K562 (cell line): ENCODE results near the gene XPO1. TPM values are rescaled to one million over a fixed set of nuclear protein-coding genes. Genes with fewer than 3 reads are reported as not detected.

Experiments
- BCL6 ChIP-seq: fragments of 250-450 bp; sonication (Bioruptor Pico); IDR thresholded peaks from 2 replicates; pipeline ENCODE4 v1.4.0; 2020
- CBX1 ChIP-seq: sonication (generic); IDR thresholded peaks from 2 replicates; pipeline ENCODE4 v1.6.1; 2016; ENCODE audit warnings: antibody characterized with exemption, low read depth, mild to moderate bottlenecking
- CREB1 ChIP-seq, 2 experiments: sonication (generic) in 1 of 2; formaldehyde crosslinking in 1 of 2; IDR thresholded peaks; 2 replicates each; pipeline versions ENCODE4 v1.6.1 to v1.8.0; 2012 to 2022; ENCODE audit warnings: inconsistent platforms in 1 of 2, mild to moderate bottlenecking in 1 of 2, missing genetic modification reagents in 1 of 2, moderate library complexity in 1 of 2
- JUND ChIP-seq, 2 experiments: IDR thresholded peaks; 2 replicates in 1 of 2; 3 replicates in 1 of 2; pipeline ENCODE4 v1.6.1; 2011; ENCODE audit warnings: borderline replicate concordance in 2 of 2, low read depth in 2 of 2, low read length in 2 of 2, improper control_type of control experiment in 1 of 2, missing biosample characterization in 1 of 2, missing genetic modification characterization in 1 of 2, missing genetic modification reagents in 1 of 2
- LARP7 ChIP-seq: fragments of 450-650 bp; IDR thresholded peaks from 2 replicates; pipeline ENCODE4 v1.6.1; 2016
- MYC ChIP-seq, 2 experiments: fragments of 250-450 bp in 1 of 2; sonication (Bioruptor Pico) in 1 of 2; IDR thresholded peaks; 2 replicates each; pipeline versions ENCODE4 v1.5.1 to v1.6.1; 2012 to 2021; ENCODE audit warnings: low read depth in 2 of 2, borderline replicate concordance in 1 of 2, improper control_type of control experiment in 1 of 2, low read length in 1 of 2, mild to moderate bottlenecking in 1 of 2, moderate library complexity in 1 of 2
- RBM17 ChIP-seq: fragments of 200-400 bp; formaldehyde crosslinking; IDR thresholded peaks from 2 replicates; pipeline ENCODE4 v1.6.1; 2017; ENCODE audit warnings: low read depth, mild to moderate bottlenecking, low read length, borderline replicate concordance
- RFX5 ChIP-seq: IDR thresholded peaks from 2 replicates; pipeline ENCODE4 v1.6.1; 2011; ENCODE audit warnings: low read depth, mild to moderate bottlenecking, improper control_type of control experiment, low read length
- RNF2 ChIP-seq: sonication (generic); IDR thresholded peaks from 2 replicates; pipeline ENCODE4 v1.6.1; 2016
- SRSF3 ChIP-seq: fragments of 200-400 bp; formaldehyde crosslinking; IDR thresholded peaks from 2 replicates; pipeline ENCODE4 v1.6.1; 2016; ENCODE audit warnings: mild to moderate bottlenecking, low read length, moderate library complexity; ENCODE audit not compliant: insufficient read depth
- YY1 ChIP-seq, 3 experiments: IDR thresholded peaks; 2 replicates each; pipeline ENCODE4 v1.6.1; 2011; ENCODE audit warnings: low read length in 2 of 3, mild to moderate bottlenecking in 2 of 3, moderate library complexity in 2 of 3, borderline replicate concordance in 1 of 3, control low read depth in 1 of 3, low read depth in 1 of 3; ENCODE audit not compliant: insufficient read depth in 3 of 3, insufficient replicate concordance in 2 of 3, control insufficient read depth in 1 of 3, insufficient read length in 1 of 3; ENCODE audit errors: extremely low read depth in 1 of 3
- ZNF121 ChIP-seq: sonication (generic); formaldehyde crosslinking; conservative IDR thresholded peaks from 2 replicates; pipeline ENCODE4 v1.8.0; 2022; ENCODE audit warnings: missing genetic modification reagents
- ZNF239 ChIP-seq: fragments of 250-450 bp; sonication (Bioruptor Pico); IDR thresholded peaks from 2 replicates; pipeline ENCODE4 v1.4.0; 2020; ENCODE audit warnings: mild to moderate bottlenecking
- ZNF347 ChIP-seq: fragments of 450-650 bp; formaldehyde crosslinking; IDR thresholded peaks from 2 replicates; pipeline ENCODE4 v1.4.0; 2020; ENCODE audit warnings: low read depth, mild to moderate bottlenecking, moderate library complexity
- ZNF551 ChIP-seq: fragments of 250-450 bp; sonication (Bioruptor Pico); IDR thresholded peaks from 2 replicates; pipeline ENCODE4 v1.5.0; 2021; ENCODE audit warnings: mild to moderate bottlenecking, moderate library complexity
- polyA plus RNA-seq, 8 experiments: library from polyadenylated mRNA; depleted of rRNA in 4 of 8; stranded (reverse) in 5 of 8; unstranded in 3 of 8; fragments of >200 nt; fragmentation: Nextera tagmentation in 2 of 8; fragmentation: Illumina TruSeq in 1 of 8; extraction: Ambion mirVana in 2 of 8; extraction: Trizol in 1 of 8; gene quantifications; 2 replicates each; pipeline versions ENCODE4 v1.2.1 to v1.2.3, GENCODE V29; 2011 to 2014; ENCODE audit warnings: inconsistent platforms in 1 of 8, missing spikeins in 1 of 8
- total RNA-seq, 7 experiments: library from RNA; depleted of rRNA in 6 of 7; stranded (reverse); fragments of >200 nt in 6 of 7; fragmentation: Illumina TruSeq in 2 of 7; extraction: Trizol in 2 of 7; gene quantifications; 2 replicates each; pipeline versions ENCODE4 v1.2.1 to v1.2.3, GENCODE V29; 2011 to 2021; ENCODE audit warnings: low replicate concordance in 1 of 7
- TF ChIP-seq, protein P1 (sequence below): sonication (generic); formaldehyde crosslinking; IDR thresholded peaks from 2 replicates; pipeline ENCODE4 v1.8.1; 2023; ENCODE audit warnings: mild to moderate bottlenecking, missing genetic modification reagents
- TF ChIP-seq, protein P2 (sequence below): fragments of 200-800 bp; sonication (Bioruptor generic); IDR thresholded peaks from 2 replicates; pipeline ENCODE4 v1.6.1; 2017; ENCODE audit warnings: missing genetic modification characterization, missing compliant biosample characterization
- TF ChIP-seq, protein P3 (sequence below): fragments of 250-450 bp; sonication (Bioruptor Pico); IDR thresholded peaks from 2 replicates; pipeline ENCODE4 v1.8.0; 2022; ENCODE audit warnings: inconsistent platforms
- TF ChIP-seq, protein P4 (sequence below): fragments of 250-450 bp; sonication (Bioruptor Pico); IDR thresholded peaks from 2 replicates; pipeline ENCODE4 v1.9.0; 2021; ENCODE audit warnings: mild to moderate bottlenecking

Gene XPO1
- total and polyA plus RNA-seq, 9 of the 15 experiments (the other 6 are each of a cell fraction or from before 2014, with no cell fraction given): 86.2 to 307 (median 216) TPM

DNA sequence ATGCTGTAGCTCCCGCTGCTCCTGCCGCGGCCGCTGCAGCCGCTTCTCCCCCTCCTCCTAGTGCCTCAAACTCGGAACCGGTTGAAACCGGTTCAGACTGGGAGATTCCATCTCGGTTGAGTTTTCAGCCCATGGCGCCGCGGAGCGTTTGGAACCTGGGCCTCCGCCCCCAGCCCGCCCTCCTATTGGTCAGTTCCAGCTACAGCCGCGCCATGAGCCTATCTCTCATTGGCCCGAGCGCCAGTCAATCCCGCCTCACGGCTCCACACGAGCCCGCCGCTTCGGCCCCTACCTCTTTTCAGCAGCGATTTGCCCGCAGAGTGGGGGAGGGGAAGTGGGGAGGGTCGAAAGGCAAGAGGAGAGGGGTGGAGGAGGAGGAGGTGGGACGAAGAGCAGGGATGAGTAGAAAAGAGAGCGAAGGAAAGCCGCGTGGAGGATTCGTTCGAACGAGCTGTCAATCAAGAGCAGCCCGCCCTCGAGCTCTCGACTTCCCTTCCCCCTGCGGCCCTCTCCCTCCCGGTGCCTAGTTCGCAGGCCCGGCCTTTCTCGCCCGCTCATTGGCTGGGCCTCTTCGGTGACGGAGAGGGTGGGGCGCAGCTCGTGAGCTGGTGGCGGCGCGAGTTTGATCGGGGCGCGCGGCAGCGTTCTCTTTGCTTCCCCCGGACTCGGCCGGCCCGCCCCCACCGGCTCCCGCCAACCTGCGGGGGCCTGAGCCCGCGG is at the start of gene XPO1 (continued):
- TF ChIP-seq ZNF121 (no peak), ZNF347 (no peak), CREB1 (IDR thresholded peaks at IDR 0.05) (peak; percentile 64; the same call in 1 of the 2 replicates), CREB1 (CRISPR knock-in tag; IDR thresholded peaks at IDR 0.05) (peak; percentile 63), JUND (IDR thresholded peaks at IDR 0.05; ENCODE audit: borderline replicate concordance, low read depth, low read length) (peak; percentile 23), JUND (tag; IDR thresholded peaks at IDR 0.05; ENCODE audit: borderline replicate concordance, low read depth, low read length) (peak; percentile 30; the same call in 1 of the 3 replicates), SRSF3 (no peak), RNF2 (peak; percentile 74), CBX1 (0 out of 2 replicates have a peak, but pooled peaks have one; percentile 13), ZNF551 (CRISPR knock-in tag) (no peak), LARP7 (no peak), RFX5 (no peak), YY1 (IDR thresholded peaks at IDR 0.05; ENCODE audit: borderline replicate concordance in 1 of 3, control insufficient read depth in 1 of 3, extremely low read depth in 1 of 3, insufficient read depth in 3 of 3, insufficient read length in 1 of 3, insufficient replicate concordance in 2 of 3, low read depth in 1 of 3, low read length in 2 of 3) (peak in 2 of 3 experiments; percentile 85 to 89), ZNF239 (CRISPR knock-in tag) (no peak), MYC (IDR thresholded peaks at IDR 0.05; ENCODE audit: low read depth, low read length) (peak; percentile 73), MYC (CRISPR knock-in tag; IDR thresholded peaks at IDR 0.05; ENCODE audit: borderline replicate concordance, low read depth) (no peak), BCL6 (CRISPR knock-in tag) (no peak), RBM17 (no peak)
- TF ChIP-seq, protein P1, sequence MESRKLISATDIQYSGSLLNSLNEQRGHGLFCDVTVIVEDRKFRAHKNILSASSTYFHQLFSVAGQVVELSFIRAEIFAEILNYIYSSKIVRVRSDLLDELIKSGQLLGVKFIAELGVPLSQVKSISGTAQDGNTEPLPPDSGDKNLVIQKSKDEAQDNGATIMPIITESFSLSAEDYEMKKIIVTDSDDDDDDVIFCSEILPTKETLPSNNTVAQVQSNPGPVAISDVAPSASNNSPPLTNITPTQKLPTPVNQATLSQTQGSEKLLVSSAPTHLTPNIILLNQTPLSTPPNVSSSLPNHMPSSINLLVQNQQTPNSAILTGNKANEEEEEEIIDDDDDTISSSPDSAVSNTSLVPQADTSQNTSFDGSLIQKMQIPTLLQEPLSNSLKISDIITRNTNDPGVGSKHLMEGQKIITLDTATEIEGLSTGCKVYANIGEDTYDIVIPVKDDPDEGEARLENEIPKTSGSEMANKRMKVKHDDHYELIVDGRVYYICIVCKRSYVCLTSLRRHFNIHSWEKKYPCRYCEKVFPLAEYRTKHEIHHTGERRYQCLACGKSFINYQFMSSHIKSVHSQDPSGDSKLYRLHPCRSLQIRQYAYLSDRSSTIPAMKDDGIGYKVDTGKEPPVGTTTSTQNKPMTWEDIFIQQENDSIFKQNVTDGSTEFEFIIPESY: no peak
- TF ChIP-seq, protein P2, sequence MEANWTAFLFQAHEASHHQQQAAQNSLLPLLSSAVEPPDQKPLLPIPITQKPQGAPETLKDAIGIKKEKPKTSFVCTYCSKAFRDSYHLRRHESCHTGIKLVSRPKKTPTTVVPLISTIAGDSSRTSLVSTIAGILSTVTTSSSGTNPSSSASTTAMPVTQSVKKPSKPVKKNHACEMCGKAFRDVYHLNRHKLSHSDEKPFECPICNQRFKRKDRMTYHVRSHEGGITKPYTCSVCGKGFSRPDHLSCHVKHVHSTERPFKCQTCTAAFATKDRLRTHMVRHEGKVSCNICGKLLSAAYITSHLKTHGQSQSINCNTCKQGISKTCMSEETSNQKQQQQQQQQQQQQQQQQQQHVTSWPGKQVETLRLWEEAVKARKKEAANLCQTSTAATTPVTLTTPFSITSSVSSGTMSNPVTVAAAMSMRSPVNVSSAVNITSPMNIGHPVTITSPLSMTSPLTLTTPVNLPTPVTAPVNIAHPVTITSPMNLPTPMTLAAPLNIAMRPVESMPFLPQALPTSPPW (CRISPR knock-in tag): peak; percentile 91
- TF ChIP-seq, protein P3, sequence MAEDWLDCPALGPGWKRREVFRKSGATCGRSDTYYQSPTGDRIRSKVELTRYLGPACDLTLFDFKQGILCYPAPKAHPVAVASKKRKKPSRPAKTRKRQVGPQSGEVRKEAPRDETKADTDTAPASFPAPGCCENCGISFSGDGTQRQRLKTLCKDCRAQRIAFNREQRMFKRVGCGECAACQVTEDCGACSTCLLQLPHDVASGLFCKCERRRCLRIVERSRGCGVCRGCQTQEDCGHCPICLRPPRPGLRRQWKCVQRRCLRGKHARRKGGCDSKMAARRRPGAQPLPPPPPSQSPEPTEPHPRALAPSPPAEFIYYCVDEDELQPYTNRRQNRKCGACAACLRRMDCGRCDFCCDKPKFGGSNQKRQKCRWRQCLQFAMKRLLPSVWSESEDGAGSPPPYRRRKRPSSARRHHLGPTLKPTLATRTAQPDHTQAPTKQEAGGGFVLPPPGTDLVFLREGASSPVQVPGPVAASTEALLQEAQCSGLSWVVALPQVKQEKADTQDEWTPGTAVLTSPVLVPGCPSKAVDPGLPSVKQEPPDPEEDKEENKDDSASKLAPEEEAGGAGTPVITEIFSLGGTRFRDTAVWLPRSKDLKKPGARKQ: no peak
- TF ChIP-seq, protein P4, sequence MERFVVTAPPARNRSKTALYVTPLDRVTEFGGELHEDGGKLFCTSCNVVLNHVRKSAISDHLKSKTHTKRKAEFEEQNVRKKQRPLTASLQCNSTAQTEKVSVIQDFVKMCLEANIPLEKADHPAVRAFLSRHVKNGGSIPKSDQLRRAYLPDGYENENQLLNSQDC (CRISPR knock-in tag): no peak
